ENCODE data around the gene NXN.
A peak's percentile ranks its signal among the peaks of the same experiment; 100 is the strongest.
"Not testable (repeated sequence)": the region's sequence is repeated elsewhere in the genome, so short reads cannot be mapped to it uniquely, and the experiment has no call there.

The NXN gene

GRCh38 chr17:752002-752619, 227.5 kb downstream of the NXN start, which contains the start of gene GEMIN4:
Gene GEMIN4 (minus strand): TSS chr17:752264. CDS start chr17:752142, 122 bp downstream.
- peak; percentile 61 for DNase-seq

- DNase-seq: peak; percentile 4
Measured at GRCh38 chr17:751269-752001, 228.1 kb downstream of the NXN start.

GRCh38 chr17:750431-751037, 229.0 kb downstream of the NXN start:
- DNase-seq: no peak

- not testable (repeated sequence) for DNase-seq
Measured at GRCh38 chr17:749359-749758, 230.2 kb downstream of the NXN start.

Measured in NCI-H510A treated with DMSO at 0.1 percent for 48 hours (cell line).